K562 (cell line): ENCODE data around the gene HCAR3. TPM values are rescaled to one million over a fixed set of nuclear protein-coding genes. Genes with fewer than 3 reads are reported as not detected.

ENCODE experiments used
- ATAC-seq: fragments of 200-7000 bp; cut with Tn5 transposase; 3 replicates; pipeline ENCODE4 v1.9.1; 2020; ENCODE audit warnings: moderate library complexity
- BruUV-seq: library from RNA; stranded (reverse); fragments of 400-500 nt; replicated peaks from 2 replicates; lab custom pipeline; 2021; lab: Mats Ljungman, UMichigan
- CTCF ChIA-PET: fragments of 300-600 bp; formaldehyde crosslinking; extraction: SDS; loops from one replicate; lab custom pipeline; 2021; ENCODE audit warnings: low intra/inter-chr PET ratio; lab: Yijun Ruan, JAX
- POLR2A ChIA-PET: fragments of 300-600, 350-650 bp; sonication (Branson Sonifier 250); formaldehyde crosslinking; extraction: SDS; loops from one replicate; lab custom pipeline; 2021; ENCODE audit warnings: antibody characterized with exemption, inconsistent platforms; lab: Yijun Ruan, JAX
- DNase-seq, 4 experiments: peaks; one replicate each; pipeline versions ENCODE4 v3.0.0 to v3.0.0-alpha.2; 2011 to 2018; ENCODE audit warnings: low spot score in 3 of 4, mixed read lengths in 3 of 4; ENCODE audit errors: extremely low read depth in 1 of 4
- FAIRE-seq: peaks from 2 replicates; lab custom pipeline; 2011; peaks lifted over from hg19 to GRCh38; lab: Jason Lieb, UNC
- H2AFZ ChIP-seq: 2 replicates; pipeline ENCODE4 v1.6.0; 2011; ENCODE audit warnings: low read depth, low read length, control low read depth, inconsistent platforms
- H3K27ac ChIP-seq: fragments of 200-600 bp; 3 replicates; pipeline ENCODE4 v1.8.0; 2011; ENCODE audit warnings: low read depth, mild to moderate bottlenecking, control low read depth, inconsistent platforms, low read length, moderate library complexity, mixed read lengths; ENCODE audit errors: extremely low read depth
- H3K27me3 ChIP-seq, 2 experiments: fragments of 300-600 bp in 1 of 2; 2 replicates in 1 of 2; 3 replicates in 1 of 2; pipeline versions ENCODE4 v1.6.0 to v1.8.0; 2011; ENCODE audit warnings: inconsistent platforms in 2 of 2, low read length in 2 of 2, mild to moderate bottlenecking in 1 of 2, mixed read lengths in 1 of 2, moderate library complexity in 1 of 2; ENCODE audit not compliant: control insufficient read depth in 2 of 2, insufficient read depth in 2 of 2
- H3K36me3 ChIP-seq: fragments of 300-600 bp; 3 replicates; pipeline ENCODE4 v1.8.0; 2011; ENCODE audit warnings: mild to moderate bottlenecking, low read length, inconsistent platforms; ENCODE audit not compliant: control insufficient read depth, insufficient read depth
- H3K4me1 ChIP-seq, 2 experiments: fragments of 200-600 bp in 1 of 2; replicated peaks in 1 of 2; 2 replicates in 1 of 2; 3 replicates in 1 of 2; pipeline versions ENCODE4 v1.5.1 to v1.8.0; 2011; ENCODE audit warnings: inconsistent platforms in 2 of 2, low read length in 2 of 2, mild to moderate bottlenecking in 1 of 2, mixed read lengths in 1 of 2, moderate library complexity in 1 of 2; ENCODE audit not compliant: control insufficient read depth in 2 of 2, insufficient read depth in 2 of 2
- H3K4me2 ChIP-seq: 2 replicates; pipeline ENCODE4 v1.6.1; 2011; ENCODE audit warnings: low read length, control low read depth, inconsistent platforms, mixed read lengths; ENCODE audit not compliant: insufficient read depth
- H3K4me3 ChIP-seq: fragments of 200-600 bp; sonication (generic), shearing (Covaris generic); 2 replicates; pipeline ENCODE4 v1.5.1; 2016; ENCODE audit warnings: control low read depth, inconsistent platforms
- H3K79me2 ChIP-seq: fragments of 200-600 bp; 3 replicates; pipeline ENCODE4 v1.8.0; 2011; ENCODE audit warnings: low read length, inconsistent platforms; ENCODE audit not compliant: control insufficient read depth, insufficient read depth
- H3K9ac ChIP-seq, 2 experiments: 2 replicates each; pipeline versions ENCODE4 v1.6.0 to v1.6.1; 2011; ENCODE audit warnings: low read depth in 2 of 2, low read length in 2 of 2, control low read depth in 1 of 2, inconsistent platforms in 1 of 2, mild to moderate bottlenecking in 1 of 2, mixed read lengths in 1 of 2; ENCODE audit not compliant: insufficient read depth in 1 of 2
- H3K9me1 ChIP-seq: one replicate; pipeline ENCODE4 v1.6.0; 2011; ENCODE audit warnings: inconsistent platforms, mild to moderate bottlenecking, low read length, moderate library complexity; ENCODE audit not compliant: control insufficient read depth, insufficient read depth
- H3K9me3 ChIP-seq: replicated peaks from 2 replicates; pipeline ENCODE4 v1.5.1; 2011; ENCODE audit warnings: low read depth, low read length, inconsistent platforms; ENCODE audit not compliant: control insufficient read depth, insufficient read depth
- H4K20me1 ChIP-seq: replicated peaks from 2 replicates; pipeline ENCODE4 v1.6.1; 2011; ENCODE audit warnings: low read length, inconsistent platforms, mixed read lengths; ENCODE audit not compliant: control insufficient read depth, insufficient read depth
- C11orf30 ChIP-seq: fragments of 450-650 bp; IDR thresholded peaks from 2 replicates; pipeline ENCODE4 v1.6.1; 2016; ENCODE audit warnings: low read depth, mild to moderate bottlenecking
- HDAC3 ChIP-seq: fragments of 450-650 bp; IDR thresholded peaks from 2 replicates; pipeline ENCODE4 v1.6.1; 2018; ENCODE audit warnings: borderline replicate concordance, mild to moderate bottlenecking, moderate library complexity; ENCODE audit not compliant: partially characterized antibody
- KDM1A ChIP-seq, 2 experiments: fragments of 450-650 bp; IDR thresholded peaks; 2 replicates each; pipeline ENCODE4 v1.6.1; 2016; ENCODE audit warnings: mild to moderate bottlenecking in 2 of 2
- LCOR ChIP-seq: sonication (generic); formaldehyde crosslinking; IDR thresholded peaks from 2 replicates; pipeline ENCODE4 v1.8.0; 2022; ENCODE audit warnings: mild to moderate bottlenecking, missing genetic modification reagents
- MAFG ChIP-seq: fragments of 450-650 bp; conservative IDR thresholded peaks from 2 replicates; pipeline ENCODE4 v1.6.1; 2016; ENCODE audit warnings: missing genetic modification characterization, missing compliant biosample characterization
- MCM2 ChIP-seq: fragments of 450-650 bp; IDR thresholded peaks from 2 replicates; pipeline ENCODE4 v1.6.1; 2017; ENCODE audit warnings: low read depth, mild to moderate bottlenecking
- ZNF316 ChIP-seq: fragments of 450-650 bp; IDR thresholded peaks from 2 replicates; pipeline ENCODE4 v1.6.1; 2016
- WGBS: fragments of 100-300 bp; shearing (Covaris generic); methylation state at CpG from one replicate; pipeline ENCODE4 v1.1.6; 2016; ENCODE audit warnings: low coverage, mixed read lengths; ENCODE audit not compliant: insufficient coverage; ENCODE audit errors: missing lambda C conversion rate; 5-methylcytosine and 5-hydroxymethylcytosine counted together
- in situ Hi-C: fragments of 300-500 bp; cut with MboI; formaldehyde crosslinking; loops from 4 replicates; pipeline ENCODE4 v1.15.0; 2018; ENCODE audit warnings: inconsistent platforms, mixed read lengths
- intact Hi-C: fragments of 100-400 bp; cut with micrococcal nuclease; formaldehyde crosslinking; loops from 2 replicates; pipeline ENCODE4 v1.14.2; 2022
- polyA plus RNA-seq, 8 experiments: library from polyadenylated mRNA; depleted of rRNA in 4 of 8; stranded (reverse) in 5 of 8; unstranded in 3 of 8; fragments of >200 nt; fragmentation: Nextera tagmentation in 2 of 8; fragmentation: Illumina TruSeq in 1 of 8; extraction: Ambion mirVana in 2 of 8; extraction: Trizol in 1 of 8; gene quantifications; 2 replicates each; pipeline versions ENCODE4 v1.2.1 to v1.2.3, GENCODE V29; 2011 to 2014; ENCODE audit warnings: inconsistent platforms in 1 of 8, missing spikeins in 1 of 8
- total RNA-seq, 7 experiments: library from RNA; depleted of rRNA in 6 of 7; stranded (reverse); fragments of >200 nt in 6 of 7; fragmentation: Illumina TruSeq in 2 of 7; extraction: Trizol in 2 of 7; gene quantifications; 2 replicates each; pipeline versions ENCODE4 v1.2.1 to v1.2.3, GENCODE V29; 2011 to 2021; ENCODE audit warnings: low replicate concordance in 1 of 7

HCAR3 gene
- total and polyA plus RNA-seq, 9 of the 15 experiments (the other 6 are each of a cell fraction or from before 2014, with no cell fraction given): not detected

GRCh38 chr12:122757568-122757967 lies 41.0 kb upstream of the HCAR3 start (continued):
- TF ChIP-seq LCOR: peak; percentile 90; the same call in 1 of the 2 replicates
- TF ChIP-seq HDAC3: no peak
- 0 out of 4 replicates have a peak, but pooled peaks of 1 of the 2 experiments have one; percentile 9 for TF ChIP-seq KDM1A (IDR thresholded peaks at IDR 0.05)

DNA sequence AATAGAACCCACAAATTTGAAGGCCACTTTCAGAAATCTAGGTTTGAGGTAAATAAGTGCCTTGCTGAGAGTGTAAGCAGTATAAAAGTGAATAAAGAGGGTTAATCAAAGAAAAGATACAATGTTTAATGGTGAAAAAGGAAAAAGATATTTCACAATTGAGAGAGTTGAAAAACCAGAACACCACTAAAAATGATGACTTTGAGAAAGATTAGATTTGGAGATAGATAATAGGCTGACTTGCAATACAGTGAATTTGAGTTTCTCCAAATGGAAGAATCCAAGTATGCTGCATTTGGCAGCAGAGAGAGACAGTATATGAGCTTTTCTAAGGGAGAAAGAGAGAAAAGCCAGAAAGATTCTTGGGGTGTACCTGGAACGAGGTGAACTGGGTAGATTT lies 38.2 kb upstream of the HCAR3 start:
- H3K27ac ChIP-seq: no peak overlapping the region
- no peak overlapping the region for H3K4me2 ChIP-seq
- peaks cover 31 to 33% of the 10 kb centered on the region in 2 experiments; a peak in 4 of 5 replicates for H3K4me1 ChIP-seq
- 90% methylated on average over 1 of the region's 1 CpG for WGBS
- ChIA-PET CTCF (no interaction called here), POLR2A (no interaction called here)
- no peak for FAIRE-seq
- ATAC-seq: no peak
- no peak overlapping the region for H3K4me3 ChIP-seq
- intact Hi-C loops: loop anchor here (10.0 kb wide), 1 partner anchor 360 kb away; no protein-coding TSS in a partner anchor
- in situ Hi-C loops: loop anchor here (5.0 kb wide), 1 partner anchor 117 kb away; no protein-coding TSS in a partner anchor
- H3K27me3 ChIP-seq: no peaks in the 10 kb centered on the region
- H3K9ac ChIP-seq: no peak overlapping the region
- no peaks in the 10 kb centered on the region; the same call in 1 of the 2 replicates for H4K20me1 ChIP-seq
- H3K9me3 ChIP-seq: no peaks in the 10 kb centered on the region
- peaks cover 59% of the 10 kb centered on the region for H3K36me3 ChIP-seq
- H3K79me2 ChIP-seq: peaks cover 57% of the 10 kb centered on the region
- H2AFZ ChIP-seq: no peak overlapping the region
- no TSS peak for BruUV-seq
- no peaks in the 10 kb centered on the region for H3K9me1 ChIP-seq
- peak; percentile 40; the same call in 1 of the 2 replicates for TF ChIP-seq MAFG (tag)
- no peak for TF ChIP-seq MCM2
- TF ChIP-seq C11orf30: 0 out of 2 replicates have a peak, but pooled peaks have one; percentile 26
- peak; percentile 53 for TF ChIP-seq ZNF316
- no peak for DNase-seq
